NCI-H345 treated with DMSO at 0.1 percent for 48 hours (cell line): ENCODE data around the gene TXNDC15.

ENCODE experiments used
- DNase-seq: peaks from one replicate; lab custom pipeline; 2025; ENCODE audit not compliant: unreplicated experiment; lab: John Stamatoyannopoulos, UW

Gene TXNDC15

DNA sequence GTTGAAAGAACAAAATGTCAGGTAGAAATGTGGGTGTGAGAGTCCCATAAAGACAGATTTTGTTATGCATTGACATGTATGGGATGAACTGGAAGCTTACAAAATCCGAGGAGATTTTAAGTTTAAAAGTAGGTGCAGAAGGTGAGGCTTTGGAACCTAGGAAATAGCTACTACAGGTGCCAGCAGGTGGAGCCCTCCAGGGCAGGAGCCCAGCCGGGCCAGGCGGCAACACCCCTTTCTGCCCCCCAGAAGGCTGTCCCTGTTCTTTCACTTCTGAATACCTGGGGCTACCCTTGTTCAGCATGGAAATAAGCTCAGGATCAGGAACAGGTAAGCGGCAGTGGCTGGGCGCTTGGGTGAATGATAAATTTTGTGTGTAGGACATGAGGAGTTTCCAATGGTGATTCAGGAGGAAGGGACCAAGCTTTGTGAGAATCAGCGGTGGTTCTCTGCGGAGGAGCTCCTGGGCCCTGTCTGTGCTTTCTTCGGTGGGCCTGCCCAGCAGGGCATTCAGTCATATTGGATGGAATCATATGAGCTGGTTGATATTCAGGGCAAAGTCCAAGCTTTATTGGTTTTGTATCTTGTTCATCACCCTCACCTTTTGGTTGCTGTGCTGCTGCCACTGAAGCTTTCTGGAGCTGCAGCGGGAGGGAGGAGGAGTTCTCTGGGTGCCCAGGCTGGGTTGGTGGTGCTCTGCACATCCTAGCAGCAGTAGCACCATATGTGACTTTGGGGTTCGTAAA, 43.1 kb downstream of the TXNDC15 start:
- no peak for DNase-seq

DNA sequence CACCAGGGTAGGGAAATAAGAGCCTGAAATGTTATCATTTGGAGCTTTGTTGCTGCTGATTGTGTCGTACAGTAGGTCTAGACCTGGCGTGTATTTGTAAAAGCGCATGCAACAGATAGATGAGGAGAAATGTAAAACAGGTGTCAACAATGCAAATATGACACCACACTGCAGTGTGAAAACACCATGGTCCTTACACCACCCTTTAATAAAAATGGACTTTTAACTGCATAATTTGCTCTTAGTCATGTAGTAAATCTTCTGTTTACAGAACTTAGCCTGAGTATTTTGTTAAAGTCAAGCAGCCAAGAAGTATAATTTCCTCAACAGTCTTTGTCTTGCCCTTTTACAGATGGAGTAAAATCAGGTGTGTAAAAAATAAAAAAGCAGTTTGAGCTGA, 44.7 kb downstream of the TXNDC15 start:
- DNase-seq: no peak

DNA sequence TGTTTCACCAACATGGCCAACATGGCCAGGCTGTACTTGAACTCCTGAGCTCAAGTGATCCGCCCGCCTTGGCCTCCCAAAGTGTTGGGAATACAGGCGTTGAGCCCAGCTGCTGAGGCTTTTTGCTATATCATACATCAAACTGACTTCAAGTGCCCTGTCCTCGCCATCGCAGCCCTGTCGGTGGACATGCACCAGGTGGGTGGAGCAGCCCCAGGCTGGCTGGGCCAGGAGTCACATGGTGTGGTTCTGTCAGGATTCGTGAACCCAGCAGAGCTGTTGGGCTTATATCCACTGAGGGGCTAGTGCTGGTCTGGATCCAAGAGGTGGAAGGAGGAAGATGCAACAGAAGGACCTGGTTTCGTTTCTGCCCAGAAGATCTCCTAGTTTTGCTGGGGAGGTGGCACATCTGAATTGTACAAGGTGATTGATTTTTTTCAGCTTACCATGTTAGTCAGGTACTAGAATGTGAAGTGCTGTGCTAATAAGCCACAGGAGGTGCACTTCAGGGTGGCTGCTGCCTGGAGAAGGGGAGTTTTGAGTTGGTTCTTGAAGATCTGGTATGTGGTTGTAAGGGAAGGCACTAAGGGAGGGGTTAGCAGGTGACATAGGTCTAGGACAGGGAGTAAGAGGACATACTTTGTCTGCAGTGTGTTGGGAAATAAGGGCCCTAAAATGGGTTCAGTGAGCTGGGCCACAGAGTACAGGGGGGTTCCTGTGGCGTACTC, 46.8 kb downstream of the TXNDC15 start:
- no peak for DNase-seq

DNA sequence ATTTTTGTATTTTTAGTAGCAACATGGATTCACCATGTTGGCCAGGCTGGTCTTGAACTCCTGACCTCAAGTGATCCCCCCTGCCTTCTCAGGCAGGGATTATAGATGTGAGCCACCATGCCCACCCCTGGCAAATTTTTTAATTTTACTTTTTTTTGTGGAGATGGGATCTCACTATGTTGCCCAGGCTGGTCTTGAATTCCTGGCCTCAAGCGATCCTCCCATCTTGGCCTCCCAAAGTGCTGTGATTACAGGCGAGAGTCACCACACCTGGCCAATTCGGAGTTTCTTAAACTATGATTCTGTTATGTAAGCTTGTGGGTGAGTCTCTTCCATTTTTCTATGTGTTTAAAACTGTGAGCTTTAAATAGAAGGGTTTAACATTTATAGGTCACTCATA, 58.3 kb downstream of the TXNDC15 start:
- DNase-seq: no peak

DNA sequence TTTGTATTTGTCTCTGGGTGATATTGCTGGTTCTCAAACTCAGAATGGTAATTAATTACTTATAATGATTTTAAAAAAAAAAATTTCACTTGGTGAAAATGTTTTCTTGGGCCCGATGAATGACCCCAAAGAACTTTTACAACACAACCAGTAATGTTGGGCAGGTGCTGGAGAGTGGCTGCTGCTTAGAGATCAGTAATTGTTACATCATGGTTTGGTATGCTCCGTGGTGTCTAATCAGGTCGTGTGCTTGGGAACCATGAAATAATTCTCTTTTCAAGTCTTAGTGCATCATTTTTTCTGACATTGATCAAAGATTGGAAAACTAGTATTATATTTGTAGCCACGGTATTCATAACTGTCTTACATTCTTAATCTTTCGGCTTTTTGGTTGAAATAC, 60.0 kb downstream of the TXNDC15 start:
- DNase-seq: no peak

DNA sequence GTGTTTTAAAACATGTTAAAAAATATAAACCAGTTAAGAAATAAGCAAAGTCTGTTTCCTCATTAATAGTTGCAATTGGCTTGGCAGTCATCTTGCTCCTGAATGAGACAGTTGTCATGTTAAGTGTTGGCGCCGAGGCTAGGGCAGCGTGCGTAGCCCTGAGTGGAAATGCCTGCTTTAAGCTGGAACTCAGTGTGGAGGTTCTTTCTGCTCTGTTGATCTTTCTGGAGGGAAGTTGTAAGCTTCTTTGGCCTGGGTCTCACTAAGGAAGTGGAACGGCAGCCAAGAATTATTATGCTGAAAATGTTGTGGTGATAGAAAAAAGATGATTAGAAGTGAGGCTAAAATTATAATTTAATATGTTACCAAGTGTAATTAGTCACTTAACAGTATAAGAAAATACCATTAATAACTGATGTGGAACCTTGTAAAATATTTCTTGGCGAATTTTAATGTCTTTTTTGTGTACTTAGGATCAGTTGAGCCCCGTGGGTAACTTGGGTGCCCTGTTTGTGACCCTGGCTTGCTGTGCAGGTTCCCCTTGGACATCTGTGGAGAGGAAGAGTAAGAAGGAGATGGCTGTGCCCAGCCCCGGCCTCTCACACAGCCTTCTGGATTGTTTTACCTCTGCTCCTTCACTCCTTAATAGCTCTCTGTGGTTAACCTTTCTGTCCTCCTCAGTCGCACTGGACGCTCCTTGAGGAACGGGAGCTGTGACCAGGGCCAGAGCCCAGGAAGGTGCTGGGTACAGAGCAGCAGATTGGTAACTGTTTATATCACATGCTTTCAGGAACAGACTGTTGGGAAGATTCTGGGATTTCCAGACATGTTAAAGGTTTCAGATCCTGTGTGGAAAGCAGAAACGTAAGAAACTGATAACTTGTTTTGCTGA, 61.8 kb downstream of the TXNDC15 start:
- DNase-seq: no peak

DNA sequence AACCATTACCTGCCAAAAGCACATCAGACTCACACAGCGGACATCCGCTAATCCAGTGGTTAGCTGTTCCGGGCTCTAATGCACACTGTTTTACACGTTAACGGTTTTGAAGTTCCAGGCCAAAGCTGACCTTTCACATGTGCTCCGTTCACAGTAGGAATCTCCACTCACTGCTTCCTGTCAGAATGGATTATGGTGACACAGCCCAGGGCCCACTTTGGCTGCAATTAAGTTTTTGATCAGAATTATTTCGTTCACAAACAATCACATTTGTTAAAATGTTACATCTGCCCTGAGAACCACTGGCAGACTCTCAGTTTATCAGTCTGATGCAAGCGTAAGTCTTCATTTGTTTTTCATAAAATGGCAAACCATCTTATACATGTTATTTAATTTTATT, 63.4 kb downstream of the TXNDC15 start:
- no peak for DNase-seq

DNA sequence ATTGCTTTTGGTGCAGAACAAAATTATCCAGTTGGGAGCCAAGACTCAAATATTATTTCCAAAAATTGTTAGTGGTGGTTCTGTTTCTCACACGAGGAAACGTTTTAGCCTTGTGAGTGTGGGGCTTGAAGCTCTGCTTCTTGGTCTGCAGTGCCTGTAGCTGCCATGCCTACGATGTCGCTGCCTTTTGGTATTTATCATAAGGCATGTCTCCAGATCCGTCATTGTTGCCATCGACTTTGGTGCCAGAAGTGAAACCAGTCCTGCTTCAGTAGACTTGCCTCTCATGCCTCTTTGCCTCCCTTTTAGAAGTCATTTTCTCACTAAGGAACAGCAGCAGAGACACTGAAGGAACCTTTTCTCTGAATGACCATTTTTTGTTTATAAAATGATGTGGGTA, 63.9 kb downstream of the TXNDC15 start:
- no peak for DNase-seq

DNA sequence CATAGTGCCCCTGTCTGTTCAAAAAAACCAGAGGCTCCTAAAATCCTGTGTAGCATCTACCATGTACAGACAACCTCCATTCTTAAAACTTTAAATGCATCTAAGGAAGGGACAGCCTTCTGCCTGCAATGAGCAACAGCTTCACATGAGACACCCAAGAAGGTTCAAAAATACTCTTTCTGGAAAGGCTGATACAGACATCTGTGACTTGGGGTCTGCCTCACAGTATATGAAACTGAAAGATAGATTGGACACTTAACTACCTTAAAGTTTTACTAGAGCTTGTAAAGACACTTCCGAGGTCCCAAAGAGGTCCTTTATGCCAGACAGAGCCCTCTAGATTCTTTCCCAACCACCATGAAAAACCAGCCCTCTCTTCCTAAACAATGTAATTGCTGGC, 65.3 kb downstream of the TXNDC15 start:
- DNase-seq: no peak

DNA sequence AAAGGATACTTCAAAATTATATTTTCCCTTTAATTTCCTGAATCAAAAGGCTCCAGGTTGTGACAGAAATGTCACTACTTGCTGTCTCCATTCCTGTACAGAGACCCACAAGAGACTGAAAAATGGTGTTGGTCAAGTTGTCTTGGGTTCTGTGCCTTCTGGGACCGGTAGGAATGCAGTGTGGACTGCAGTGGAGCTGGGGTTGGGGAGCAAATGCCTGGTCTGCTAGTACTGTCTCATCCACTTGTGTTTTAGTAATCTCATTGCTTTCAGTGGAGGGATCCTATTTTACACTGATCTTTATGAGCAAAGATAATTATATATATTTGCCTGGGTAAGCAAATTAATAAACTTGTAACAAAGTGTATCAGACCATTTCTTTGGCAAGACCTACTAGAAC, 69.4 kb downstream of the TXNDC15 start:
- no peak for DNase-seq

DNA sequence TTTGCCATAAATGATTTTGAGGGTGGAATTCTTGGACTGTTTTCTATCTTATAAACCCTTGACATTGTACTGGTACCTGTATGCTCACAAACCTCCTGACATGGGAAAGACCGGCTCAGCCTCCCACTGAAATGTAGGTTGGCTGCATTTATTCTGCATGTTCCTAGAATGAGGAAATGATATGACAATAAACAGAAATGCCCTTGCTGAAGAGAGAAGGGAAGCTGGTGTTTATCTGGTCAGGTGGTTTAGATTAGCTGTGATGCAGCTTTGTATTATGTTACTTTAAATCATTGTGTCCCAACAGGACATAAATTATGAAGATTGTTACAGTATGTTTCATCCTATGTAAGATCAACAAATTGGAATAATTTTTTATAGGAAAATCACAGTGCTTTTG, 70.5 kb downstream of the TXNDC15 start:
- no peak for DNase-seq

DNA sequence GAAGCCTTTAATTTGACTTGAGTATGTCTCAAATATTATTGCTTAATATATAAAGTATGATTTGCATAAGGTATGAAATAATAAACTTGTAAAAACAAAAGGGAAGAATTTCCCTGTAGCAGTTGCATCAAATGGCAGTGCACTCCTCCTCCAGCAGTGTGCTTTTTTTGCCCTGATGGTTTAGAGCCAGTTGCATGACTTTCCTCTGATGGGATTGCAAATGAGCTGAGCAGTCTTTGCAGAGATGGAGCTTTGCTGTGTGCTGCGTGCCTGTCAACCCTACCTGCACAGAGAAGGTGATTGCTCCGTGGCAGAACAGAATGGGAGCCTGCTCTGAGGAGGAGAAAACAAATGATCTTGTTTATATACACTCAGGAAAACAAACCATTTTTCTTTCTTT, 70.9 kb downstream of the TXNDC15 start:
- no peak for DNase-seq

DNA sequence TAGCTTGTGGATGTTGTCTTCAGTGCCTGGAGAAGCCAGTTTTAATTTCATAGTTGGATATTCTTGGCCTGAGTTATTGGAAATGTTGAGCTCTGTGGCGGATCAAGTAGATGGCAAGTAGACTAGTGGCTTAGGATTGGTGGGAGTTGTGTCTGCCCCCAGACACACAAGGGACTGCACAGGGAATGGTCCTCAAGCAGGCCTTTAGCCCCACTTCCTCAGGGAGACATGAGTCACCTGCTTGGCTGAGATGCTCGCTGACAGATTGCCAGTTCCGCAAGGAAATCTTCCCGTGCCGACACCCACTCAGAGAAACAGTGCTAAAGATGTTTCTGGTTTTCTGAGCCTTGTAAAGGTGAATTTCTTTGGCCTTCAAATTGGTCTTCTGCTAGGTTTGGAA, 74.7 kb downstream of the TXNDC15 start:
- no peak for DNase-seq

DNA sequence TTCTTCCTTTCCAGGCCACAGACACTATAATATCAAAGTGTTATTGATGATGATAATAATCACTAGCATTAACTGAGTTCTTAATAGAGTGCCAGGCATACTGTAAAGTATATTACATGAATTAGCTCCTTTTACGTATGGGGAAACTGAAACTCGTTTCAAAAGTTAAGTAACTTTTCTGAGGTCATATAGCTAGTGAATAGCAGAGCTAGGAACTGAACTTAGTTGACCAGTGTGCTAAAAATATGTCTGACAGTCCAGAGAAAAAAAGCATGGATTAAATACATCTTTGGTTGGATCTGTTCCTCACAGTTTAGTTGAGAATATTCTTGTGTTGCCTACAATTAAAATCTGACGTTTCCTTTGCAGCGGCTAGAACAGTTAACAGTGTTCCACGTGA, 75.1 kb downstream of the TXNDC15 start:
- DNase-seq: no peak
